Epidermal melanocyte (primary cell): ENCODE data around the gene KCNMB1.
"Not testable (repeated sequence)": the region's sequence is repeated elsewhere in the genome, so short reads cannot be mapped to it uniquely, and the experiment has no call there.

Experiments
- DNase-seq: peaks from one replicate; pipeline ENCODE4 v3.0.0; 2011; ENCODE audit warnings: low spot score; ENCODE audit not compliant: insufficient read length

KCNMB1 gene

GRCh38 chr5:170377027-170377426 lies 12.1 kb downstream of the KCNMB1 start:
- DNase-seq, result no peak

- not testable (repeated sequence) for DNase-seq
These were observed 12.6 kb downstream of the KCNMB1 start for GRCh38 chr5:170376526-170376925.

GRCh38 chr5:170375283-170375682 lies 13.9 kb downstream of the KCNMB1 start:
- DNase-seq, result no peak

- no peak for DNase-seq
These were observed 16.2 kb downstream of the KCNMB1 start for GRCh38 chr5:170372971-170373370.

- DNase-seq, result no peak
These were observed 20.6 kb downstream of the KCNMB1 start for GRCh38 chr5:170368586-170368985.

- no peak for DNase-seq
These were observed 22.9 kb downstream of the KCNMB1 start for GRCh38 chr5:170366276-170366675.

GRCh38 chr5:170365831-170366230 lies 23.3 kb downstream of the KCNMB1 start:
- no peak for DNase-seq

GRCh38 chr5:170365011-170365410 lies 24.2 kb downstream of the KCNMB1 start:
- DNase-seq, result no peak

- DNase-seq, result no peak
These were observed 25.5 kb downstream of the KCNMB1 start for GRCh38 chr5:170363671-170364070.

- no peak for DNase-seq
These were observed 26.5 kb downstream of the KCNMB1 start for GRCh38 chr5:170362656-170363055.

GRCh38 chr5:170362102-170362501 lies 27.1 kb downstream of the KCNMB1 start:
- no peak for DNase-seq

- no peak for DNase-seq
These were observed 27.6 kb downstream of the KCNMB1 start for GRCh38 chr5:170361616-170362015.

- DNase-seq, result no peak
These were observed 28.1 kb downstream of the KCNMB1 start for GRCh38 chr5:170361116-170361515.

- no peak for DNase-seq
These were observed 28.5 kb downstream of the KCNMB1 start for GRCh38 chr5:170360709-170361108.

- no peak for DNase-seq
These were observed 31.2 kb downstream of the KCNMB1 start for GRCh38 chr5:170357955-170358444.

GRCh38 chr5:170355601-170356098 lies 33.5 kb downstream of the KCNMB1 start:
- no peak for DNase-seq

- DNase-seq, result no peak
These were observed 35.2 kb downstream of the KCNMB1 start for GRCh38 chr5:170353961-170354360.

GRCh38 chr5:170353011-170353761 lies 36.0 kb downstream of the KCNMB1 start:
- DNase-seq, result no peak

- DNase-seq, result no peak
These were observed 41.0 kb downstream of the KCNMB1 start for GRCh38 chr5:170348137-170348633.

GRCh38 chr5:170347022-170347567 lies 42.1 kb downstream of the KCNMB1 start:
- no peak for DNase-seq

- no peak for DNase-seq
These were observed 43.2 kb downstream of the KCNMB1 start for GRCh38 chr5:170345971-170346370.

GRCh38 chr5:170343177-170343576 lies 46.0 kb downstream of the KCNMB1 start:
- no peak for DNase-seq
